WERI-Rb-1 (cell line): ENCODE results near the gene LGALS3.

Source experiments
- DNase-seq: peaks from one replicate; pipeline ENCODE4 v3.0.0-alpha.2; 2020
- H3K27ac ChIP-seq: fragments of 250-450 bp; sonication (Bioruptor Pico); 2 replicates; pipeline ENCODE4 v1.5.1; 2020; ENCODE audit warnings: mild to moderate bottlenecking, moderate library complexity
- H3K27me3 ChIP-seq: fragments of 250-450 bp; sonication (Bioruptor Pico); 2 replicates; pipeline ENCODE4 v1.5.1; 2021; ENCODE audit warnings: mild to moderate bottlenecking, low read depth, moderate library complexity; ENCODE audit not compliant: insufficient read depth, severe bottlenecking
- H3K36me3 ChIP-seq: fragments of 250-450 bp; sonication (Bioruptor Pico); 2 replicates; pipeline ENCODE4 v1.5.1; 2020; ENCODE audit warnings: mild to moderate bottlenecking, moderate library complexity
- H3K4me3 ChIP-seq: 2 replicates; pipeline ENCODE4 v1.5.1; 2011; ENCODE audit warnings: low read depth, mild to moderate bottlenecking, control low read depth, low read length
- H3K9me3 ChIP-seq: fragments of 250-450 bp; sonication (Bioruptor Pico); 2 replicates; pipeline ENCODE4 v1.5.1; 2021; ENCODE audit warnings: mild to moderate bottlenecking, moderate library complexity; ENCODE audit not compliant: severe bottlenecking
- TF ChIP-seq, protein P1 (sequence below): IDR thresholded peaks from 2 replicates; pipeline ENCODE4 v1.5.1; 2011; ENCODE audit warnings: low read depth, mild to moderate bottlenecking, control low read depth, inconsistent platforms, low read length

LGALS3 gene

DNA sequence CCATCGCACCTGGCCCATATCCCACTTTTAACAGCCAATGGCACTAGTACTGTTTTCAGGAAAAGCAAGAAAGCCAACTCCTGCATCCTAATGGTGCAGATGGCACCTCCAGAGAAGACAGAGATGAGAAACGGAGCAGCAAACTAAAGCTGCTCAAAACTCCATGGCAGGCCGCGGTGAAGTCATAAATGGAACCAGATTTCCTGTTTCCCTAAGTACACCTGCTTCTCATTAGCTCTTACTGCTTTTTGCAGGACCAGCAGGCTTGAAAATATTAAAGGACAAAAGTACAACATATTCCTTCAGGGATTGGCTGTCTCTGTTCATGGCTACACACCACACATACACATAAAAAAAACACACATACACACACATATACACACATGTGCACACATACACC lies 36.7 kb upstream of the LGALS3 start:
- Histone ChIP-seq H3K4me3 (no peak overlapping the region), H3K36me3 (no peaks in the 10 kb centered on the region), H3K27me3 (no peaks in the 10 kb centered on the region), H3K27ac (no peak overlapping the region), H3K9me3 (no peaks in the 10 kb centered on the region)
- DNase-seq: no peak
- TF ChIP-seq, protein P1, sequence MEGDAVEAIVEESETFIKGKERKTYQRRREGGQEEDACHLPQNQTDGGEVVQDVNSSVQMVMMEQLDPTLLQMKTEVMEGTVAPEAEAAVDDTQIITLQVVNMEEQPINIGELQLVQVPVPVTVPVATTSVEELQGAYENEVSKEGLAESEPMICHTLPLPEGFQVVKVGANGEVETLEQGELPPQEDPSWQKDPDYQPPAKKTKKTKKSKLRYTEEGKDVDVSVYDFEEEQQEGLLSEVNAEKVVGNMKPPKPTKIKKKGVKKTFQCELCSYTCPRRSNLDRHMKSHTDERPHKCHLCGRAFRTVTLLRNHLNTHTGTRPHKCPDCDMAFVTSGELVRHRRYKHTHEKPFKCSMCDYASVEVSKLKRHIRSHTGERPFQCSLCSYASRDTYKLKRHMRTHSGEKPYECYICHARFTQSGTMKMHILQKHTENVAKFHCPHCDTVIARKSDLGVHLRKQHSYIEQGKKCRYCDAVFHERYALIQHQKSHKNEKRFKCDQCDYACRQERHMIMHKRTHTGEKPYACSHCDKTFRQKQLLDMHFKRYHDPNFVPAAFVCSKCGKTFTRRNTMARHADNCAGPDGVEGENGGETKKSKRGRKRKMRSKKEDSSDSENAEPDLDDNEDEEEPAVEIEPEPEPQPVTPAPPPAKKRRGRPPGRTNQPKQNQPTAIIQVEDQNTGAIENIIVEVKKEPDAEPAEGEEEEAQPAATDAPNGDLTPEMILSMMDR: no peak

DNA sequence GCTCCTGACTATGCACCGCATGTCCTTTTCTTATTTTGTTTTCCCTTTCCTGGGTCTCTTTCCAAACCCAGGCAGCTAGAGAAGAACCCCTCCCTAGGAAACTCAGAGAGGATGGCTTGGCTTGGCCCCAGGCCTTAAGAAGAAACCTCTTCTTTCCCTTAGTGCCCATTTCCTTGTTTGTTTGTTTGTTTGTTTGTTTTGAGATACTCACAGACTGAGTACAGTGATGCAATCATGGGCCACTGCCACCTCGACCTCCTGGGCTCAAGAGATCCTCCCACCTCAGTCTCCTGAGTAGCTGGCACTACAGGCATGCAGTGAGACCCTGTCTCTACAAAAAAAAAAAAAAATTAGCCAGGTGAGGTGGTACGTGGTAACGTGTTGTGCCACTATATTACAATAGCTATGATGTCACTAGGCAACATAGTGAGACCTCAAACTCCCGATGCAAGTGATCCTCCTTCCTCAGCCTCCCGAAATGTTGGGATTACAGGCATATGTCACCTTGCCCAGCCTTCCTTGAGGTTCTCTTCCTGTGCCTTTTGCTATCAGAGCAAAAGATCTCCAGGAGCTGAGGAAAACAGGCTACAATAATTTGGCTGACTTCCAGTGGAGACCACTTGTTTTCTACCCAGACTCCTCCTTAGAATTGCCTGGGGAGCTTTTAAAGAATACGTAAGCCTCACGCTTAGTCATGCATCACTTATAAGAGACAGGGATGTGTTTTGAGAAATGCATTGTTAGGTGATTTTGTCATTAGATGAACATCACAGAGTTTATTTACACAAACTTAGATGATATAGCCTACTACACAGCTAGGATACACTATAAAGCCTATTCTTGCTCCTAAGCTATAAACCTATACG lies 34.5 kb upstream of the LGALS3 start:
- Histone ChIP-seq H3K27me3 (no peaks in the 10 kb centered on the region), H3K4me3 (no peak overlapping the region), H3K36me3 (no peaks in the 10 kb centered on the region), H3K27ac (no peak overlapping the region), H3K9me3 (no peaks in the 10 kb centered on the region)
- no peak for DNase-seq
- TF ChIP-seq, protein P1: no peak

DNA sequence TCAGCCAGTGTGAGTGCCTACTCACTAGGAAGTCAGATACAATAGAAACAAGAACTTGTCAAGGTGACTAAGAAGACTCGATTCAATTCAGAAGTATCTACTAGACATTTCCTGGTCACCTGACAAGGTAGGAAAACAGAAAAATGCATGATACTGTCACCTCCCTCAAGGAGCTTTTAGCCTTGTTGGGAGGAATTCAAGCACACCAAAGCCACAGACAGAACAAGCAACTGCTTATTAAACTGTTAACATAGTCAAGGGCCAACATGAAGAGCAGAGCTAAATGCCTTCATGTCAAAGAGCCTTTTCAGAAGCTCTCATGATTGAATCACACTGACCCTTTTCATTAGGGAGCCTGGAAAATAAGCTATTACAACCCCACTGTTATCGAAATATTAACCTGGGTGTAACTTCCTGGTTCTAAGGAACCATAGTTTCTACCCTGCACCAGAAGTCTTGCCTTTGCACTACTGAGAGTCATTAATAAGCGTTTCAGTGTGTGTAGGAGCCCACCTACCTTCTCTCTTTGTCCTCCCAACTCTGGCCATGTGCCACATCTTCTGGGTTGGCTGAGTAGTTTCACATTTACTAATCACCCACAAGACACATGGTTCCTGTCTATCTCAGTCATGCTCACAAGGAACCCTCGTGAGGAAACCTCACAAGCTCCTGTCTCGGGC lies 31.0 kb upstream of the LGALS3 start:
- TF ChIP-seq, protein P1: no peak
- no peak overlapping the region for H3K4me3 ChIP-seq
- DNase-seq: no peak
- H3K9me3 ChIP-seq: no peaks in the 10 kb centered on the region
- no peaks in the 10 kb centered on the region for H3K36me3 ChIP-seq
- no peaks in the 10 kb centered on the region for H3K27me3 ChIP-seq
- H3K27ac ChIP-seq: no peak overlapping the region

DNA sequence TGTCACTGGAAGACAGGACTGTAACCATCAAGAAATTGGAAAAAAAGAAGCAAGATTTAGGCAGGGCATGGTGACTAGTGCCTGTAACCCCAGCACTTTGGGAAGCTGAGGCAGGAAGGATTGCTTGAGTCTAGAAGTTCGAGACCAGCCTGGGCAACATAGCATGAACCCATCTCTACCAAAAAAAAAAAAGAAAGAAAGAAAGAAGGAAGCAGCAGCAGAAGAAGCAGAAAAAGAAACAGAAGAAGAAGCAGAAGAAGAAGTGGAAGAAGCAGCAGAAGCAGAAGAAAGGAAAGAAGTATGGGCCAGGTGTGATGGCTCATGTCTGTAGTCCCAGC lies 30.5 kb upstream of the LGALS3 start:
- no peak for DNase-seq
- Histone ChIP-seq H3K4me3 (no peak overlapping the region), H3K36me3 (no peaks in the 10 kb centered on the region), H3K27me3 (no peaks in the 10 kb centered on the region), H3K9me3 (no peaks in the 10 kb centered on the region), H3K27ac (no peak overlapping the region)
- TF ChIP-seq, protein P1: no peak

DNA sequence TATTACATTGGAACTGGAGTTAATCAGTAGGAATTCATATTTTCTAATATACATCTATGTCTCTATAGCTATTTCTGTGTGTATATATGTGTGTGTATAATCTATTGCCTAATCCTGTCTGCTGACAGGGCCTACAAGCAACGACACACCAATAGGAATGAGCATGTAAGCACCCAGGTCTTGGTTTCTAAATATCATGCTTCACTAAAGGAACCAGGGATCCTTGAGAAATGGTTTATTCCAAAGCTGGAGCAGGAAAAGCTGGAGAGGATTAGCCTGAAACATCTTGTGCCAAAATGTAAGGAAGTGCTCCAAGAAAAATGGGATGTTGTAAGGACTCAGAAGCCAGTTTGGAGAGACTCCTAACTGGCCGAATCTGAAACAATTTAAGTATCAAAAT lies 29.3 kb upstream of the LGALS3 start:
- Histone ChIP-seq H3K27ac (no peak overlapping the region), H3K9me3 (no peaks in the 10 kb centered on the region), H3K36me3 (no peaks in the 10 kb centered on the region), H3K27me3 (no peaks in the 10 kb centered on the region), H3K4me3 (no peak overlapping the region)
- no peak for DNase-seq
- TF ChIP-seq, protein P1: no peak
